Upper lobe of left lung (tissue), 6 donors: ENCODE measurements around the gene SLC5A1. TPM values are rescaled to one million over a fixed set of nuclear protein-coding genes. Genes with fewer than 3 reads are reported as not detected.

Experiments used
- ATAC-seq, 2 donors: fragments of 200-7000 bp; cut with Tn5 transposase; one replicate each; pipeline ENCODE4 v1.9.1; 2022; ENCODE audit warnings: mild to moderate bottlenecking in 2 of 2, moderate library complexity in 2 of 2; ENCODE audit not compliant: low FRiP score in 2 of 2
- DNase-seq, 2 donors: peaks; one replicate each; pipeline ENCODE4 v3.0.0-alpha.2; 2019 to 2020
- H3K27ac ChIP-seq, 4 donors: fragments of 200-600 bp; sonication (generic); one replicate each; pipeline ENCODE4 v1.5.1; 2016 to 2019
- H3K27me3 ChIP-seq, 4 donors: fragments of 200-600 bp; sonication (generic); one replicate each; pipeline ENCODE4 v1.5.1; 2017 to 2019
- H3K36me3 ChIP-seq, 4 donors: fragments of 200-600 bp; sonication (generic); one replicate each; pipeline ENCODE4 v1.5.1; 2016 to 2019
- H3K4me1 ChIP-seq, 4 donors: fragments of 200-600 bp; sonication (generic); one replicate each; pipeline ENCODE4 v1.5.1; 2018 to 2019
- H3K4me3 ChIP-seq, 4 donors: fragments of 200-600 bp; sonication (generic); one replicate each; pipeline ENCODE4 v1.5.1; 2017 to 2019; ENCODE audit warnings: mild to moderate bottlenecking in 2 of 4, moderate library complexity in 1 of 4
- H3K9me3 ChIP-seq, 4 donors: fragments of 200-600 bp; sonication (generic); one replicate each; pipeline ENCODE4 v1.5.1; 2018 to 2019
- CTCF ChIP-seq, 6 experiments: fragments of 450-650 bp in 4 of 6; fragments of 200-600 bp in 2 of 6; sonication (generic) in 2 of 6; IDR thresholded peaks; one replicate each; pipeline ENCODE4 v1.5.1; 2016 to 2019; ENCODE audit warnings: antibody characterized with exemption in 6 of 6
- EP300 ChIP-seq, 4 donors: sonication (generic); formaldehyde crosslinking; IDR thresholded peaks; one replicate each; pipeline ENCODE4 v1.5.1; 2017; ENCODE audit warnings: antibody characterized with exemption in 4 of 4, control low read depth in 2 of 4
- POLR2A ChIP-seq, 4 donors: fragments of 450-650 bp; IDR thresholded peaks; one replicate each; pipeline ENCODE4 v1.5.1; 2016 to 2017; ENCODE audit warnings: antibody characterized with exemption in 4 of 4, mild to moderate bottlenecking in 2 of 4
- POLR2AphosphoS5 ChIP-seq, 2 donors: sonication (generic); formaldehyde crosslinking; IDR thresholded peaks; one replicate each; pipeline ENCODE4 v1.5.1; 2017; ENCODE audit warnings: antibody characterized with exemption in 2 of 2
- WGBS, 2 donors: methylation state at CpG; one replicate each; pipeline ENCODE4 v1.1.5; 2017 to 2018; 5-methylcytosine and 5-hydroxymethylcytosine counted together
- total RNA-seq, 6 donors: library from RNA; depleted of rRNA in 4 of 6; stranded (reverse); fragments of >200 nt in 4 of 6; gene quantifications; one replicate each; pipeline versions ENCODE4 v1.1.0 to v1.2.1, GENCODE V29; 2016 to 2021
- donor health status: DM: no; HTN: no; CAD: no; lungs with moderate emphysema.
- donor health status: DM: no; HTN: yes; CAD: no; lungs with severe emphysema.

Gene SLC5A1
- total RNA-seq, 6 donors from 2014 or later: 1.1 to 10.0 (median 2.0) TPM; not detected in 1

GRCh38 chr22:32120603-32121002 is 77.5 kb downstream of the SLC5A1 start:
- WGBS, 2 donors: 98 to 99% methylated on average over 9 to 14 of the region's 20 CpGs
- Histone ChIP-seq H3K27me3 (no peaks in the 10 kb centered on the region), H3K36me3 (no peaks in the 10 kb centered on the region), H3K27ac (no peak overlapping the region), H3K9me3 (no peaks in the 10 kb centered on the region), H3K4me1 (no peaks in the 10 kb centered on the region), H3K4me3 (no peak overlapping the region)
- DNase-seq (peak in 1 of 2 donors; percentile 59), ATAC-seq (no peak)
- TF ChIP-seq POLR2A (IDR thresholded peaks at IDR 0.05) (no peak), CTCF (IDR thresholded peaks at IDR 0.05) (no peak)

GRCh38 chr22:32122899-32123298 is 79.8 kb downstream of the SLC5A1 start:
- ATAC-seq: peak in 1 of 2 donors; percentile 28

GRCh38 chr22:32123657-32124056 is 80.6 kb downstream of the SLC5A1 start:
- ATAC-seq (no peak), DNase-seq (no peak)
- 72 to 73% methylated on average over 8 to 10 of the region's 10 CpGs for WGBS, 2 donors
- H3K4me1 ChIP-seq: no peaks in the 10 kb centered on the region
- H3K27ac ChIP-seq: no peak overlapping the region
- no peak overlapping the region for H3K4me3 ChIP-seq
- TF ChIP-seq EP300 (IDR thresholded peaks at IDR 0.05) (no peak), POLR2A (IDR thresholded peaks at IDR 0.05) (no peak), POLR2AphosphoS5 (IDR thresholded peaks at IDR 0.05) (no peak), CTCF (IDR thresholded peaks at IDR 0.05) (no peak)
- H3K9me3 ChIP-seq: no peaks in the 10 kb centered on the region
- no peaks in the 10 kb centered on the region for H3K36me3 ChIP-seq
- no peaks in the 10 kb centered on the region for H3K27me3 ChIP-seq

More at GRCh38 chr22:32122899-32123298, 79.8 kb downstream of the SLC5A1 start:
- Histone ChIP-seq H3K4me3 (no peak overlapping the region), H3K36me3 (no peaks in the 10 kb centered on the region), H3K27me3 (no peaks in the 10 kb centered on the region), H3K9me3 (no peaks in the 10 kb centered on the region), H3K4me1 (no peaks in the 10 kb centered on the region), H3K27ac (no peak overlapping the region)
- 86 to 98% methylated on average over 9 to 13 of the region's 15 CpGs for whole genome bisulfite sequencing, 2 donors
- DNase-seq: no peak
- TF ChIP-seq POLR2A (IDR thresholded peaks at IDR 0.05): no peak
- TF ChIP-seq POLR2AphosphoS5 (IDR thresholded peaks at IDR 0.05): no peak
- no peak for TF ChIP-seq CTCF (IDR thresholded peaks at IDR 0.05)
- TF ChIP-seq EP300 (IDR thresholded peaks at IDR 0.05): no peak

GRCh38 chr22:32127904-32128303 is 84.8 kb downstream of the SLC5A1 start:
- H3K9me3 ChIP-seq: no peaks in the 10 kb centered on the region
- DNase-seq (peak in 1 of 2 donors; percentile 29), ATAC-seq (no peak)
- TF ChIP-seq CTCF (IDR thresholded peaks at IDR 0.05) (no peak), EP300 (IDR thresholded peaks at IDR 0.05) (no peak), POLR2AphosphoS5 (IDR thresholded peaks at IDR 0.05) (no peak), POLR2A (IDR thresholded peaks at IDR 0.05) (no peak)
- H3K4me3 ChIP-seq: no peak overlapping the region
- no peaks in the 10 kb centered on the region for H3K36me3 ChIP-seq
- H3K27ac ChIP-seq: no peak overlapping the region
- H3K27me3 ChIP-seq: no peaks in the 10 kb centered on the region
- no peaks in the 10 kb centered on the region for H3K4me1 ChIP-seq
- 69 to 74% methylated on average over 3 to 4 of the region's 4 CpGs for WGBS, 2 donors

- TF ChIP-seq EP300 (IDR thresholded peaks at IDR 0.05) (no peak), POLR2AphosphoS5 (IDR thresholded peaks at IDR 0.05) (no peak), CTCF (IDR thresholded peaks at IDR 0.05) (no peak), POLR2A (IDR thresholded peaks at IDR 0.05) (no peak)
- Histone ChIP-seq H3K4me1 (no peaks in the 10 kb centered on the region), H3K27ac (no peak overlapping the region), H3K9me3 (no peaks in the 10 kb centered on the region), H3K4me3 (no peak overlapping the region), H3K36me3 (no peaks in the 10 kb centered on the region), H3K27me3 (no peaks in the 10 kb centered on the region)
- WGBS, 2 donors: 76 to 100% methylated on average over 1 to 2 of the region's 2 CpGs
- DNase-seq: no peak
- no peak for ATAC-seq
Measured at GRCh38 chr22:32130464-32130863, 87.4 kb downstream of the SLC5A1 start.
